Measurements from ENCODE around the gene METTL2A.
"Not testable (repeated sequence)": the region's sequence is repeated elsewhere in the genome, so short reads cannot be mapped to it uniquely, and the experiment has no call there.

The METTL2A gene, protein sequence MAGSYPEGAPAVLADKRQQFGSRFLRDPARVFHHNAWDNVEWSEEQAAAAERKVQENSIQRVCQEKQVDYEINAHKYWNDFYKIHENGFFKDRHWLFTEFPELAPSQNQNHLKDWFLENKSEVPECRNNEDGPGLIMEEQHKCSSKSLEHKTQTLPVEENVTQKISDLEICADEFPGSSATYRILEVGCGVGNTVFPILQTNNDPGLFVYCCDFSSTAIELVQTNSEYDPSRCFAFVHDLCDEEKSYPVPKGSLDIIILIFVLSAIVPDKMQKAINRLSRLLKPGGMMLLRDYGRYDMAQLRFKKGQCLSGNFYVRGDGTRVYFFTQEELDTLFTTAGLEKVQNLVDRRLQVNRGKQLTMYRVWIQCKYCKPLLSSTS

GRCh38 chr17:62423647-62424461 lies at the start of gene METTL2A:
Gene METTL2A, plus strand, starts transcription at chr17:62423897. Its CDS starts 6 bp downstream, at chr17:62423903.
- DNase-seq, result peak; percentile 89

DNA sequence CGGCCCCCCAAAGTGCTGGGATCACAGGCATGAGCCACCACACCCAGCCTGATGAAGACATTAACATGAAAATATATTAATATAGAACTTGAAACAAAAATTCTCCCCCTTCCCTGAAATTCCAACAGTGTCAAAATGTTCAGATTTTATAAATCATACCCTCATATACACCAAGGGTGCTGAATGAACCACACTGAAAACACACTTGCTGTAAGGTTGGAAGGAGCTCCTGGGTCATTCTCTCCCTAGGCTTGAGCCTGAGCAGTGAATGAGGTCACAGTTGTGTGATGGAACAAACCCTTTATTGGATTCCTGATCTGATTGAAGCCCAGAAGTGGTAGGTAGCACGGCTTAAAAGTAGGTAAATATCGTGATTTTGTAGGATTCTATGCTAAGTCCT lies 43.4 kb upstream of the METTL2A start, which contains the start of gene EFCAB3:
EFCAB3 (plus strand) TSS at position 301 of the 400 bp plus-strand sequence. CDS start 2,427 bp downstream, outside the sequence.
- no peak for DNase-seq

- no peak for DNase-seq
Observed at GRCh38 chr17:62381561-62381960, 42.1 kb upstream of the METTL2A start.

DNA sequence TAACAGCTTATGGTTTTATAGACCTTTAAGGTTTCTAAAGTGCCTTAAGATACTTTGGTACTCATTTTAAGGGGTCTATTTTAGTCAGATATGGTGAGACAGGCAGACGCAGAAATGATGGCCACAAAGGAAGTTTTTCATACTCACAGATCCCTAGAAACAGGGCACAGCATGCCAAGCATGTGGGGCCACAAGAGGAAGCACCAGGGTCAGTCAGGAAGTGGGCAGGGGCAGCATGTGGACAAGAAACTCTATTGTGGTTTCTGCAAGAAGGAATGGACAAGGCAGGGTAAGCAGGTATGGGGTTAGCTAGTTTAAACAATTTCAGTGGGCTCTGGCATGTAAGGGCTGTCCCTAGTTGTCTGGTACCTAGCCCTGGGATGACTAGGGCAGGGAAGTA lies 34.8 kb upstream of the METTL2A start:
- DNase-seq, result no peak

DNA sequence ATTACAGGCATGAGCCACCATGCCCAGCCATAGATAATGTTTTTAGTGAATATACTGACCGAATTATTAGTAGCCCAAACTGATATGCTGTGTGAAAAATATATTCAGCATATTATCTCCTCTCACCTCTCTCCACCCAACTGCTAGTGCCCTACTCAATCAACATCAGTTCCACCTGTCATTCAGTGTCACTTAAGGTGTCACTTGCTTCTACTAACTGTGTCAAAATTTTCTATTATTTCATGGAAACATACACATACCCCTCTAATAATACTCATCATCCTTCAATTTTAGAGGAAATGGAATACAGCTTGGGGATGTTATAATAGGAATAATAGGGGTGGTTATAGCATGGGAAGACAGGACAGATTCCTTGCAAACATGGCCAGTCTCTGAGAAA lies 30.8 kb upstream of the METTL2A start:
- DNase-seq, result no peak

DNA sequence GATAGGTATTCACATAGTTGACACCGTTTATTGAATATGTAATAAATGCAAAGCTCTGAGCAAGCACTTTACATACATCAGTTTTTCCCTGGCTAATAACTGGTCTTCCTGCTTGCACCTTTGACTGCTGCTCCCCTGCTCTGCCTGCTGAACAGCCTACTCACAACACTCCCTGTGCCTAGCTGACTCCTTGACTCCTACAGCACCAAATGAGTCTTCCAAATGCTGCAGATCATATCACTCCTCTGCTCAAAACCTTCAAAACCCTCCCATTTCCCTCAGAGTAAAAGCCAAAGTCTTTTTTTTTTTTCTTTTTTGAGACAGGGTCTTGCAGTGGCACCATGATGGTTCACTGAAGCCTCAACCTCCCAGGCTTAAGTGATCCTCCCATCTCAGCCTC lies 24.8 kb upstream of the METTL2A start:
- no peak for DNase-seq

DNA sequence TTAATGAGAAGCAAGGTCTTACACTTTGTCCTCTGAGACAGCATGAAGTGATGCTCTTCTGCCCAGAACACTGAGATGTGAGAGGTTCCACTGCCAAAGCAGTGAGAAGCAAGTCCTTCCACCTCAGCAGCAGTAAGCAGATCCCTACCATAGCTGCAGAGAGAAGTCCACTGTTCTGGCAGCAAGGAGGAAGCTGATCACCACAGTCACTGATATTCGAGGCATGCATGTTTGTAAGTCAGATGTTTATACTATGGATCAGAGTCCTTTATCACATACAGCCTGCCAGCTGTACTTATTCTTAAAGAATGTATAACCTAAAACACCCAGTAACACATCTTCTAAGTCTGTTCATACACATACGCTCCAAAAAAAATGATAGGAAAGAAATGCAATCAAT lies 18.2 kb upstream of the METTL2A start:
- DNase-seq, result no peak

- not testable (repeated sequence) for DNase-seq
Observed at GRCh38 chr17:62413090-62413489, 10.6 kb upstream of the METTL2A start.

DNA sequence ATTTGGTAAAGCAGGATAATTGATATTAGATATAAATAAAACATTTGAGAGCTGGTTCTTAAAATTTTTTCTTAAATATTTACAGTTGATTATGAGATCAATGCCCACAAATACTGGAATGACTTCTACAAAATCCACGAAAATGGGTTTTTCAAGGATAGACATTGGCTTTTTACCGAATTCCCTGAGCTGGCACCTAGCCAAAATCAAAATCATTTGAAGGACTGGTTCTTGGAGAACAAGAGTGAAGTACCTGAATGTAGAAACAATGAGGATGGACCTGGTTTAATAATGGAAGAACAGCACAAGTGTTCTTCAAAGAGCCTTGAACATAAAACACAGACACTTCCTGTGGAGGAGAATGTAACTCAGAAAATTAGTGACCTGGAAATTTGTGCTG lies 2.5 kb downstream of the METTL2A start:
- DNase-seq, result not testable (repeated sequence)

- DNase-seq, result not testable (repeated sequence)
Observed at GRCh38 chr17:62435251-62435650, 11.6 kb downstream of the METTL2A start.

DNA sequence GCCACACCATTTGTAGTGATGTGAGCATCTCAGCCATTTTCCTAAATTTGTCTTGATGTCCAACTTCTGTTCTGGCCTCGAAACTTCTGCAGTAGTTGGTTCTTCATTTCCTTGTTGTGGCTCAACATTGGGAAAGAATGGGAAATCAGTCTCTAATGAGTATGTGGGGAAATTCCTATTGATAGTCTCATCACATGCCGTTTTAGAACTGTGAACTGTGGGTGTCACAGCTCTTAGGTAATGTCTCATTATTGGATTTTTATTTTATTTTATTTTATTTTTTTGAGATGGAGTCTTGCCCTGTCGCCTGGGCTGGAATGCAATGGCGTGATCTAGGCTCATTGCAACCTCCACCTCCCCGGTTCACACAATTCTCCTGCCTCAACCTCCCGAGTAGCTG lies 17.5 kb downstream of the METTL2A start:
- not testable (repeated sequence) for DNase-seq

GRCh38 chr17:62444063-62444462 lies 20.4 kb downstream of the METTL2A start:
- no peak for DNase-seq

DNA sequence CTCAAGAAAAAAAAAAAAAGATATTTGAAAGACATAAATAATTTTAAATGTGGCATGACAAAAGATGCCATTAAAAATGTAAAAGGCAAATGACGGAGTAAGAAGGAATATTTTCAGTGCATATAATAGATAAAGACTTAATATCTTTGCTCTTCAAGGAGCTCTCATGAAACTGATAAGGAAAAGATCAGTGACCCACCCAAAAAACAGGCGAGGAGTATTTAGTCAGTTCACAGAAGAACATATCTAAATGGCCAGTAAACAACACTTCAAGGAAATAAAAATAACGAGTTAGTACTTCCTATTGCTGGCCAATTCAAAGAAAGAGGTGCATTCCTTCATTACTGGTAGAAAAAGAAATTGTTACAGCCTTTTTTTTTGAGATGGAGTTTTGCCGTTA lies 22.1 kb downstream of the METTL2A start:
- not testable (repeated sequence) for DNase-seq

DNA sequence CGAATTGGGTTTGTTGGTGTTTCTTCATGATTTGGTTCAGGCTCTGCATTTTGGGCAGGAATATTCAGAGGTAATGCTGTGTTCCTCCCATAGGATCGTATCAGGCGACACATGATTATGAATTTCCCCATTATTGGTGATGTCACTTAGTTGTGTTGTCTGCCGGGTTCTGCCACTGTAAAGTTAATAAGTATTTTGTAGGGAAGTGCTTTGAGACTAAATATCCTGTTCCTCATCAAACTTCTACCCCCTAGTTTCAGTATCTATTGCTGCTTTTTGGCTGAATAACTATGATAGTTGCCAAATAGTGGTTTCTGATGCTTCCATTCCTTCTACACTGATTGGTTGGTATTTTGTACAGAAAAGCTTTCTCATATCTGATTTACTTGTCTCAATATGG lies 28.5 kb downstream of the METTL2A start:
- not testable (repeated sequence) for DNase-seq

DNA sequence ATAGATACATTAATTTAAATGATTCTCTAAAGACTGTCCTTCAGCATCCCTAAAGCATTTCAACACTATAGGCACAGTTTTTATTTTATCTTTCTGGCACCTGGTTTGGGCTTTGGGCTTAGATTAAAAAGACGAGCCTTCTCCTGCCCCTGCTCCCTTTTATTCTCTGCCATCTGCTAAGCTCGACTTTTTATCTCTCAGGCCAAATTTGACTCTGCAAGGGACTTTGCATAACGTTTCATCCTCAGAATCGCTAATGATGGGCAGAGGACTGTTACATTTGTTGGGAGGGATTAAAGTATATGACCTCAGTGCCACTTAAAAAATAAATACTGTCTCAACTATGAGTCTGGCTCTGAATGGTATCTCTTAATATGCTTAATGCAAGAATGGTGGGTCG lies 29.3 kb downstream of the METTL2A start:
- DNase-seq, result not testable (repeated sequence)

- DNase-seq, result not testable (repeated sequence)
Observed at GRCh38 chr17:62453656-62454055, 30.0 kb downstream of the METTL2A start.

DNA sequence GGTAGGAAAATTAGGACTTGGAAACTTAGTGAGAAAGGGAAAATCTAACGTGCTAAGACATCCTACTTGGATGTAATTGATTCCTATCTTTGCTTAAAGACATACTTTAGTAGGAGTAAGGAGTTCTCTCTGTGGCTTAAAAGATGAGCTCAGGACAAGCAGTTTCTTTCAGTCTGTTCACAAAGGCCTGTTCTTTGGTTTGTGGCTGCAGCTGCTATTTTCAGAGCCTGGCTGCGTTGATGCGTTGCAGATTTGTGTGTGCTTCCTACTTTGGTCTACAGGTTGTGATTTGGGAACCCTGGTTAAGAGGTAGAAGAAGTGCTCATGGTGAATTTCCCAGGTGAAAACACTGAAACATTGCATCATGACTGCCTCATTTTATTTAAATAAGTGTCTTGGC lies 30.4 kb downstream of the METTL2A start:
- DNase-seq, result not testable (repeated sequence)

DNA sequence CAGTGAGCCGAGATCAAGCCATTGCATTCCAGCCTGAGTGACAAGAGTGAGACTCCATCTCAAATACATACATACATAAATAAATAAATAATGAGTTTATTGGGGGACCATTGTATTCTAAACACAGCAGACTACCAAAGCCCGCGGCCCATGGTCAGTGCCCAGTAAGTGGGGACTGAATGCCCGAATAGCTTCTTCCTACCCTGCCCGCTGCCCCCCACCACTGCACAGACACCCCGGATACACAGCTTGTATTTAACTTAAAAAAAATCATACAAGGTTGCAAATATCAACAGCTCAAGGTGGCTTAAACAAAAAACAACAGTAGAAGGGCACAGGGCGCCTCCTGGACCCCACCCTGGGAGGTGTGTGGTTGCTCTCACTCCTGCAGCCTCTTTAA lies 32.3 kb downstream of the METTL2A start:
- no peak for DNase-seq

DNA sequence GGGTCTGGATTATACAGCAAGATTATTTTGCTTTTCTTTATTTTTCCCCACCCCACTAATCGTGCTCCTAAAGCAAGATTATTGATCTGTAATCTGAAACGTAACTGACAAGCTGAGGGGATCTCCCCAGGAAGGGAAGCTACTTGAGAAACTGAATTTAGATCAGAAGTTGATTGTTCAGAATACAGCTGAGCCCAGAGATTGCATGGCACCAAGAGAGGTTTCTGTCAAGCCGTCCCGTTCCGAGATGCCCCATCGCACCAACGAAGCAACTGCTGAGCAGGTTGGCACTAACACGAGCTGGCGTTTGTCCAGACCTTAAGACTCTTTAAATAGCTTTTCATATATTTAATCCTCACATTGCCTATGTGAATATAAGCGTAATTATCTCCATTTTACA lies 34.8 kb downstream of the METTL2A start:
- DNase-seq, result not testable (repeated sequence)

DNA sequence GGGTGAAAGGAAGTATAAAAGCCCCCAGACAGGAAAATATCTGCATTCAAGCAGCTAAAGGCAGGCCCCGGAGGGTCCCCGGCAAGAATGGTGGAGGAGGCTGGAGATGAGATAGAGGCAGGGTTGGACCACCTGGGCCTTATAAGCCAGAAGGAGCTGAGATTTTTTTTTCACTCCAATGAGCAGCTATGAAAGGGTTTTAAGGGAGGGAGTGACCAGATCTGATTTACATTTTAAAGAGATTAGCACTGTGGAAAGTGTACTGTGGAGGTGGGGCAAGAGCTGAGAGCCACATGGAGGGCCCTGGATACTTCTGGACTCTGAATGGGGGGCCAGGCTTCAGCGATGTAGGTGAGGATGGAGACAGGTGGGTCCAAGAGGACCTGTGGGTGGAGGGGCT lies 40.7 kb downstream of the METTL2A start:
- DNase-seq, result not testable (repeated sequence)

DNA sequence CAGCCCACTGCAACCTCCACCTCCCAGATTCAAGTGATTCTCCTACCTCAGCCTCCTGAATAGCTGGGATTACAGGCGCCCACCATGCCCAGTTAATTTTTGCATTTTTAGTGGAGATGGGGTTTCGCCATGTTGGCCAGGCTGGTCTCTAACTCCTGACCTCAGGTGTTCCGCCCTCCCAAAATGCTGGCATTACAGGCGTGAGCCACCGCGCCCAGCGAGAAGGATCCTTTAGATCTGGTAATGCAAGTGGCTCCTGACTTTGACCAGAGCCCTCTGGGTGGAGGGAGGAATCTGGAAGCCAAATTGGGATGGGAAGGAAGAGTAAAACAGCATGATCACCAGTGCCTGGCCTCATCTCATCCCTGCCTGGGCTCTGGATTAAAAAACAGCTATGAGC lies 41.6 kb downstream of the METTL2A start:
- not testable (repeated sequence) for DNase-seq

DNA sequence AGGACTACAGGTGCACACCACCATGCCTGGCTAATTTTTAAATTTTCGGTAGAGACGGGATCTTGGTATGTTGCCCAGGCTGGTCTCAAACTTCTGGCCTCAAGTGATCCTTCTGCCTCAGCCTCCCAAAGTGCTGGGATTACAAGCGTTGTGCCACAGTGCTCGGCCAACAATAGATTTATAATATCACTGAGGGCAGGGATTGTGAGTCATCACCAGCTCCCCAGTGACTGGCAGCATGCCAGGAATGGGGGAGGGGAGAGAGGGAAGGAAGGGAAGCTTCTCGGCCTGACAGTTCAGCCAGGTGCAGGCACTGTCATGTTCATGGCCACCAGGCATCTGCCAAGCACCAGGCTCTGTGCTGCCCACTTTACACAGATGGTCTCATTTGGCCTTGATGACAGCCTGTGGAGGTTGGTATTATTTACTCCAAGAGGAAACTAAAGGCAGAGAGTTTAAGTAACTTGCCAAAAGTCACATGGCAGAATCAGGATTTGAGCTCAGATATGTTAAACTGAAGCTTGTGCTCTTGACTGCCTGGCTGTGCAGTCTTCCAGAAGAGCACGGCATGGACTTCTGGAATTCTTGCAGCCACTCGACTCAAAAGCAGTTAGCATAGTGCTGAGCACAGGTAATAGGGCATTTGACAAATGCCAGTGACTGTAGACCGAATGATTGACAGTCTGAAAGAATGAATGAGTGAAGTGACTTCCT lies 47.1 kb downstream of the METTL2A start:
- peak; percentile 64 for DNase-seq

DNA sequence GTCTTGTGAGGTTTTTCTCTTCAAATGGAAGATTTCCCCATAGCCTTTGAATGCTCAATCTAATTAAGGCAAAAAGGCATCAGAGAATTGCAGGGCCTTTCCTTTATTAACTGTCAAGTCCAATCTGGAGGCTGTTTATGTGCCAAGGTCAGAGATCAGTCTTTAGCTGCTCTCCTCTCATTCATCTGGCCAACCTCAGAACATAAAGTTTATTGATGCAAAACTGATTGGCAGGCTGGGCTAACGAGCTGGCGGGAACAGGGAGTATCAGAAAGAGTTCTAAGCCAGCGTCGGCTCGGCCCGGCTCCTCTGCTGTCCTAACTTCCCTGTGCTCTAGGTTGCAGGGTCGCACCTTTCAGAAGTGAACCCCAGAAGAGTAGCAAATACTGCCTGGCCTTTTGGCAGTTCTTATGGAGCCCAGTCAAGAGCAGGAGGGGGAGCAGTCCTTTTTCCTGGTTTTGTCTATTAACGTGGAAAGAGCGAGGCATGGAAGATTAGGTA lies 47.7 kb downstream of the METTL2A start:
- DNase-seq, result not testable (repeated sequence)

Measured in NCI-H2171 (cell line).